IMR-90 (cell line): Measurements from ENCODE around the gene TMEM176A.

Experiments
- BHLHE40 ChIP-seq: fragments of 150-350 bp; IDR thresholded peaks from 2 replicates; pipeline ENCODE4 v1.6.1; 2016; ENCODE audit warnings: mild to moderate bottlenecking, low read depth, low read length
- CEBPB ChIP-seq: IDR thresholded peaks from 2 replicates; pipeline ENCODE4 v1.6.1; 2012; ENCODE audit warnings: low read depth, low read length, improper control_type of control experiment
- CHD1 ChIP-seq: IDR thresholded peaks from 2 replicates; pipeline ENCODE4 v1.6.1; 2012; ENCODE audit warnings: low read depth, low read length, improper control_type of control experiment
- CTCF ChIP-seq: conservative IDR thresholded peaks from 2 replicates; pipeline ENCODE4 v1.5.1; 2012; ENCODE audit warnings: mild to moderate bottlenecking, low read depth, low read length, improper control_type of control experiment
- ELK1 ChIP-seq: fragments of 150-350 bp; IDR thresholded peaks from 2 replicates; pipeline ENCODE4 v1.6.1; 2016; ENCODE audit warnings: low read depth, mild to moderate bottlenecking, low read length, moderate library complexity, borderline replicate concordance
- MAFK ChIP-seq: IDR thresholded peaks from 2 replicates; pipeline ENCODE4 v1.6.1; 2012; ENCODE audit warnings: low read depth, low read length, improper control_type of control experiment
- MAZ ChIP-seq: IDR thresholded peaks from 2 replicates; pipeline ENCODE4 v1.6.1; 2012; ENCODE audit warnings: low read depth, mild to moderate bottlenecking, low read length, improper control_type of control experiment, moderate library complexity, borderline replicate concordance
- MXI1 ChIP-seq: IDR thresholded peaks from 2 replicates; pipeline ENCODE4 v1.6.1; 2012; ENCODE audit warnings: low read depth, mild to moderate bottlenecking, low read length, moderate library complexity, borderline replicate concordance
- POLR2A ChIP-seq: IDR thresholded peaks from 2 replicates; pipeline ENCODE4 v1.6.1; 2012; ENCODE audit warnings: mild to moderate bottlenecking, low read depth, low read length
- RCOR1 ChIP-seq: IDR thresholded peaks from 2 replicates; pipeline ENCODE4 v1.6.1; 2012; ENCODE audit warnings: mild to moderate bottlenecking, low read length, improper control_type of control experiment; ENCODE audit not compliant: insufficient replicate concordance
- RFX5 ChIP-seq: IDR thresholded peaks from 2 replicates; pipeline ENCODE4 v1.8.0; 2012; ENCODE audit warnings: low read depth, mild to moderate bottlenecking, low read length, moderate library complexity
- SMC3 ChIP-seq: fragments of 150-350 bp; IDR thresholded peaks from 2 replicates; pipeline ENCODE4 v1.6.1; 2016; ENCODE audit warnings: low read depth, mild to moderate bottlenecking, antibody characterized with exemption, low read length, moderate library complexity
- USF2 ChIP-seq: fragments of 150-350 bp; IDR thresholded peaks from 2 replicates; pipeline ENCODE4 v1.6.1; 2017; ENCODE audit warnings: mild to moderate bottlenecking, antibody characterized with exemption, low read length, low read depth

GRCh38 chr7:150756166-150756565, 44.4 kb upstream of the TMEM176A start:
- TF ChIP-seq CTCF (no peak), POLR2A (no peak), USF2 (no peak), ELK1 (no peak), RCOR1 (no peak), CEBPB (no peak), MAFK (no peak), BHLHE40 (no peak), MAZ (no peak), SMC3 (no peak), MXI1 (no peak), RFX5 (no peak), CHD1 (no peak)
